C4-2B (cell line): ENCODE results near the gene FCER2.

Source experiments
- CTCF ChIP-seq: fragments of 450-650 bp; conservative IDR thresholded peaks from 2 replicates; pipeline ENCODE4 v1.5.1; 2017; ENCODE audit warnings: mild to moderate bottlenecking
- ZFX ChIP-seq: fragments of 450-650 bp; IDR thresholded peaks from 2 replicates; pipeline ENCODE4 v1.6.1; 2017

- TF ChIP-seq CTCF (no peak), ZFX (no peak)
These were observed 40.6 kb upstream of the FCER2 start for GRCh38 chr19:7742575-7742974.
